ENCODE measurements around the gene TSPAN17.

TSPAN17 gene

DNA sequence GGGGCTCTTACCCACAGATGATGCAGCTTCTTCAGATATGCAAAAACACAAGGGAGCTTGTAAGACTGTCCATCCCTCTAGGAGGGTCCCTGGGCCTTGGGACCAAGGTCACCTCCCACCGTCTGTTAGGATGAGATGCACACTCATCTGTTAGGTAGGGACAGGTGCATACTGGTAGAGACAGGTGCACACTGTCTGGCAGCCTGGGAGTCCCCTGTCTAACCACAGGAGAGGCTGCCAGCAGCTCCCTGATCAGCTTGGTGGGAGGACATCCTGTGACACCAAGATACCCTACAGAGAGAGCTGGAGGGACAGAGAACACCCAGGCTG is 13.2 kb downstream of the TSPAN17 start:
- DNase-seq (ENCODE audit: low read depth): no peak

DNA sequence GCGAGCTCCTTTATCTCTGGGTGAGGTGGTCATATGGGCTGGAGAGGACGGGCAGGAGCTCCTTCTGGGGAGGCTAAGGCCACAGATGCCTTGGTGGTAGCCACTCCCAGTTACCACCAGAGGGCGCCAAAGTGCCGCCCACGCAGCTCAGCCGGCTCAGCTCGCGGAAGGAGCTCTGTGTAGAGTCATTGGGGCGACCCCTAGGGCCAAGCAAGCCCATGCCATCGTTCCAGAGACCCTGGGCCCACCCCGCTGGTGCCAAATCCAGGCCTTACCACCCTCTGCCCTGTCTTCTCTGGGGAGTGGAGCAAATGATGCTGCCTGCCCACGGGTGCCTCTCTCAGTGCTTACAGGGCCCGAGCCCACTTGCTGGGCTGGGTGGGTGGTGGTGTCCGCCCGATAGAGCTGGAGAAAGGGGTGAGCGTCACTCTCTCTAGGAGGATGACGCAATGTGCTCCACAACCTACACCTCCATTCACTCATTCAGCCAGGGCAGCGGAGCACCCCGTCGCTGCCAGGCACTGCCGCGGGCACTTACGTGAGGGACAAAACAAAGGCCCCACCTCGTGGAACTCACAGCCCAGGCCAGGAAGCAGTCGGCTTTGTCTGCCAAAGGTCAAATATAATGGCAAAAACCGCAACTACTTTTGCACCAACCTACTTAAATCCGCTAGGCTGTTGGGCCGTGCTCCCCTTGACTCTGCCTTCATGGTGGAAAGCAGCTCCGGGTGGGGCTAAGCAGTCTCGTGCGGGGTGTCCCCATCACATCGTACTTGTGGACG is 13.8 kb downstream of the TSPAN17 start:
- no peak for DNase-seq (ENCODE audit: low read depth)

DNA sequence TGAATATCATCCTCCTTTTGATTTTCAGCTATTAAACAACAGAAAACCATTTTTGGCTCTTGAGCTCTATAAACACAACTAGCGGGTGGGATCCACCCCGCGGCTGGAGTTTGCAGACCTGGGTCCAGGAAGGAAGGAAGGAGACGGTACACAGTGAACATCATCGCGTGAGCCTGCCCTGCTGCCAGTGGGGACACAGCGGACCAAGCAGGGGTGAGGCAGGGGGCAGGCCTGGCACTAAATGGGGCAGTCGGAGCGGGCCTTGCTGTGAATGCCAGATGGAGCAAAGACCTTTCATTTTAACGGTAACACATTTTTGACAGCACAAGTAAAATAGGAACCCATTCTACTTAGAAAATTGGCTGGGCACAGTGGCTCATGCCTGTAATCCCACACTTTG is 14.4 kb downstream of the TSPAN17 start:
- no peak for DNase-seq (ENCODE audit: low read depth)

DNA sequence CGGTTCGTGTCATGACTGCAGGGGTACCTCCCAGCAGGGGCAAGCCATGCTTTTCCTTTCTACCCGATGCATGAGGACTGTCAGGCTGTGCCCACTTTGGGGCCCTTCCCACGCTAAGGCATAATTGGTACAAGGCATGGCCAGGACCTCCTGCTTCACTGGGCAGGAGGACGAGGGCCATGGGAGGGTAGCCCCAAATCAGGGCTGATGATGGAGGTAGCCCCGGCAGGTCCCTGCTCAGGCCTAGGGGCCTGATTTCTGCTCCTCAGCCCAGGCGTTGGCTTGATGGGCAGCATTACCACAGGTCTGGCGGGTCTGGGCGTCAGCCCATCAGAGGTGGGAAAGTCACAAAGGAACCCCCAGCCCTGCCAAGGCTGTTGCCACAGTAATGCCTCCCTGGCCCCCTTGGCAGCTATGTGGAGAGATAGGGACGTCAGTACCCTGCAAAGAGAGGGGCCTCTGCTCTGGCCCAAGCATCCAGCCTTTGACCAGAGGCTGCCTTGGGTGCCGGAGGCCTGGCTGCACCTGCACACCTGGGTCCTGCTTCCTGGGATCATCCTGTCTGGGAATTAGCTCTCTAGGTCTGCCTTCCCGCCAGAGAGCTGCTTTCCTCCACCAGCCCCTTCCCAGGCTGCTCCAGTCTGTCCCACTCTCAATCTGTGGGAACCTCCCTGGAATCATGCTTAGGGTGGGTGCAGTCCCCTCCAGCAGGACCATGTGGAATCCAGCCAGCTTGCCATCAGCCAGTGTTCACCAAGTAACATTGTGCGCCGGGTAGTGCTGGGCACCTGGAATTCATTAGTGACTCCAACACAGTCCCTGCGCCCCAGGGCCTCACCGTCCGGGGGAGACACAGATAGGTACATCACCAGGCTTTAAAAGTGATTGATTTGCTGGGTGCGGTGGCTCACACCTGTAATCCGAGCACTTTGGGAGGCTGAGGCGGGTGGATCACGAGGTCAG is 15.4 kb downstream of the TSPAN17 start:
- no peak for DNase-seq (ENCODE audit: low read depth)

DNA sequence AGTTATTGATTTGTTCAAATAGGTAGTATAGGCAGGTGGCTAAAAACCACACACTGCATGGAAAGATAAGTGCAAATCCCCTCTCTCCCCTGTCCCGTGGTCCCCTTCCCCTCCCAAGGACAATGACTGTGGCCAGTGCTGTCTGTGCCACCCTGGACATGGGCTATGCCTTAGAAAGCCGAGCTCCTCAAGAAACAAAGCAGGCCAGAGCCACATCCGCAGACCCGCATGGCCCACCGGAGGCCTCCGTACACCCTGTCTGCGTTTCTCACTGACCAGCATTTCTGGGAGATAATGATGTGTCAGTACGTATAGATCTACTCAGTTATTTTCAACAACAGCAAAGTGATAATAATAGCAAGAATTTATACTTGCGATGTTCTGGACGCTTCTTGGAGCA is 16.3 kb downstream of the TSPAN17 start:
- DNase-seq (ENCODE audit: low read depth): no peak

DNA sequence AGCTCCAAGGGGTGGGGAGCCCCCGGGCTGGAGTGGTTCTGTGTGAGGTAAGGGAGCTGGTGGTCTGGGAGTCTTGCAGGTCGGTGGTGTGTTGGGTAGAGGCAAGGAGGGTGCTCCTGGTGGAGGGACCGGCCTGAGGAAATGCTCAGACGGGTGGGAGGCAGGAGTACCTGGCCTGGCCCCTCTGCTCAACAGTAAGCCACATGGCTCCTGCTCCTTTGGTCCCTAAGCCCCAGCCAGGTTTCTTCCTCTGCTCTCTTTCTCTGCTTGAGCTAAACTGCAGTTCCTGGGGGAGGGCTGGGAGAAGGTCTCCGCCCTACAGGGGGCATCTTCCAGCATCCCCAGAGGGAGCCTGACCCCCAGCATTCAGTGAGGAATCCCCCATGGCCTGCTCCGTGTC is 17.2 kb downstream of the TSPAN17 start:
- no peak for DNase-seq (ENCODE audit: low read depth)

DNA sequence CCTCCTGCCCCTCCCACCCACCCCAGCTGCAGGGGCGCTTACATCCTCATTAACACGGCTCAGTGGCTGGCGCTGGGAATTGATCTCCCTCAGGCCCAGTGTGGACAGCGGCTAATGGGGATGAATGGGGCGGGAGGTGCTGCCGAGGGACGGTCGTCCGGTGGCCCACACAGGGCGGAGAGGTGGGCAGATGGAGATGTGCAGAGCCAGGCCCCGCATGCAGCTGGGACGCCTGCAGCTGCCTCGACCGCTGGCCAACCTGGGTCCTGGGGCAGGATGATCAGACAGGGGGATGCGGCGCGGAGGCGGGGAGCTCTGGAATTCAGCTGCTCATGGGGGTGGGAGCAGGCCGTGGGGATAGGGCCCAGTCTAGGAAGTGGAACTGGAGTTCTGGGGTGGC is 17.6 kb downstream of the TSPAN17 start:
- no peak for DNase-seq (ENCODE audit: low read depth)

DNA sequence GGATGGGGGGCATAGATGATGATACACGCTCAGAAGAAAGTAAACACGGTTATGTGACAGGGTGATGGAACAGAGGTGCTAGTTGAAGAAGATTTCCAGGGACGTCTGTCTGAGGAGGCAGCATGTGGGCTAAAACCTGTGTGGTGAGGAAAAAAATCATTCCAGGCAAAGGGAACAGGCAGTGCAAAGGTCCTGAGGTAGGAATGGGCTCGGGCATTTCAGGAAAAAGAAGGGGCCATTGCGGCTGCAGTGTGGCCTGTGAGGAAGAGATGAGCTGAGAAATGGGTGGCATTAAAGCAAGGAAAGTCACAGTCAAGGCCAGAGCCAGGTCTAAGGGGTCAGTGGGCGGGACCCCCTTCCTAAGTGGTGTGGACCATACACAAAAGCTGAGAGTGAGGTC is 18.2 kb downstream of the TSPAN17 start:
- no peak for DNase-seq (ENCODE audit: low read depth)

DNA sequence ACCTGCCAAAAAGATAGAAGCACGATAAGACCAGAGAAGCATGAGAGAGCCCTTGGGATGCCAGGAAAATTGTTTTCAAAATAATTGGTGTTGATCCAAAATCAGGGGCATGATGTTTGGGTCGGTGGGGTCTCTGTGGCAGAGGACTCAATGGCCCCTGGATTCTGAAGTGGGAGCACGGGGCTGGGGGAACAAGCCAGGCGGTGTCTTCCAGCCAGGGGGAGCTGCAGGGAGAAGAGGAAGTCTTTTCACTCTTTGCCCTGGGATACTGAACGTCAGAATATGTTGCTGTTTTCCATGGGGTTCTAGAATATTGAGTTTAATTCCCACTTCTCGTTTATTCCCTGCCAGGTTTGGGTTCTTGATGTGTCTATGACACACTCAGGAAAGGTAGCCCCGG is 20.4 kb downstream of the TSPAN17 start:
- no peak for DNase-seq (ENCODE audit: low read depth)

DNA sequence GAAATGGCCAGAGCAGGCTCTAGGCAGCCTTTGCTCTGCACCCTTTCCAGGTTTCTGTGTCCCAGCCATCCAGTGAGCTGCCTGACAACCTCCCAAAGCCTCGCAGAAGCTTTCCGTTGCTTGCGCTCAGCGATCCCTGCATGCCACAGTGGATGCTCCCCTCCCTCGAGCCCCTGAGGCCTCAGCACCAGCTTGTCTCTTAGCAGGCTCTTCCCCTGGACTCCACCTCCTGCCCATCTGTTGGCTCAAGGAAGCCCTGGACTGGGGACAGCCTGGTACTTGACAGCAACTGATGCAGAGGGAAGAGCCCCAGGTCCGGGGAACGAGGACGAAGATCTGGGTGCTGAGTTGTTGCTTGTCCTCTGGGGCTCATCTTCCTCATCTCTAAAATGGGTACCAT is 23.2 kb downstream of the TSPAN17 start:
- no peak for DNase-seq (ENCODE audit: low read depth)

DNA sequence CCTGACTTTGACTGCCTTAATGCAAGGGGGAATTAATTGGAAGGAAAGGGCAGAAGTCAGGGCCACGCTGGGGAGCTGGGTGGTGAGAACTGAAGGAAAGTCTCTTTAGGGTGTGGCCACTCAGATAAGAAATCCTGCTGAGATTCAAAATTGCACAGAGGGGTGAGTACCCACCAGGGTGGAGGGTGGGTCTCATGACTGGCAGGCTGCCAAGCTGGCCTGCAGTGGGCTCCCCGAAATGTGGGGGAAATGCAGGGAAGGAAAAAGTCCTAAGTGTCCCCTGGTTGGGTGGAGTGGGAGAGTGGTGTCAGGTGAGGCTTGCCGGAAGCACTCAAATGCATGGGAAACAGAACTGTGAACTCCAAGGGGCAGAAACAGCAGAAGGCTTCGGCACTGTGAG is 24.1 kb downstream of the TSPAN17 start:
- no peak for DNase-seq (ENCODE audit: low read depth)

DNA sequence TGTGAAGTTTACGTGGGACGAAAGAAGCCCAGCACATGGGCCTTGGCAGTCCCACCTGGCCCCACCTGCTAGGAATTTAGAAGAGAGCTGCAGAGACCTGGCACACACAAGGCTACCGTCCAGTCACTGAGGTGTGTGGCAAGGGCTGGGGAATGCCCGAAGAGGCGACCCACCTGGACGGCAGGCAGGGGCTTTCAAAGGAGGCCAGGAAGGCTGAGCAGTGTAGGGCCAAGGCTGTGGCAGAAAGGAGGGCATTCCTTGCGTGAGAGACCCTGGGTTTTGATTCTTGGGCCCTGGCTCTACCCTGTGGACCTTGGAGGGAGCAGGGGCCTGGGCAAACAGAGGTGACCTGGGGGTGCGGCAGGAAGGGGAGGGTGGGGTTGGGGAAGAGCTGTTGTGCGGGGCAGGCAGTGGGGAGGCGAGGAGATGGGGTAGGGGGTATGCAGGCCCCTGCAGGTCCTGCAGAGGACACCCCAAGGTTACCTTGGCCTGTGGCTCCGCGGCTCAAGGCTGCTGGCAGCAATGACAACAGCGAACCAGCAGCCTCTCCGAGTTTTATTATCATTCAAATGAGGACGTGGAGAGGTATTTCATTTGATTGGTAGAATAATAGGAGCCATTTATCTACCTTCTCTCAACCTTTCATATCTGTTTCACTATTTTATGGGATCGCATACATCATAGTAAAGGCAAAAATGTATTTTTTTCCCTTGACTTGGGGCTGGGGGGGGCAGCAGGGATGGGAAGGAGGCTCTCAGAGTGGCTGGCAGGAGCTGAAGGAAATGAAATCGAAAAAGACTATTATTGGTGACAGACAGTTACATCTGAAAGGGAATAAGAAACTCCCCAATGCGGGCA is 24.8 kb downstream of the TSPAN17 start:
- DNase-seq (ENCODE audit: low read depth): no peak

DNA sequence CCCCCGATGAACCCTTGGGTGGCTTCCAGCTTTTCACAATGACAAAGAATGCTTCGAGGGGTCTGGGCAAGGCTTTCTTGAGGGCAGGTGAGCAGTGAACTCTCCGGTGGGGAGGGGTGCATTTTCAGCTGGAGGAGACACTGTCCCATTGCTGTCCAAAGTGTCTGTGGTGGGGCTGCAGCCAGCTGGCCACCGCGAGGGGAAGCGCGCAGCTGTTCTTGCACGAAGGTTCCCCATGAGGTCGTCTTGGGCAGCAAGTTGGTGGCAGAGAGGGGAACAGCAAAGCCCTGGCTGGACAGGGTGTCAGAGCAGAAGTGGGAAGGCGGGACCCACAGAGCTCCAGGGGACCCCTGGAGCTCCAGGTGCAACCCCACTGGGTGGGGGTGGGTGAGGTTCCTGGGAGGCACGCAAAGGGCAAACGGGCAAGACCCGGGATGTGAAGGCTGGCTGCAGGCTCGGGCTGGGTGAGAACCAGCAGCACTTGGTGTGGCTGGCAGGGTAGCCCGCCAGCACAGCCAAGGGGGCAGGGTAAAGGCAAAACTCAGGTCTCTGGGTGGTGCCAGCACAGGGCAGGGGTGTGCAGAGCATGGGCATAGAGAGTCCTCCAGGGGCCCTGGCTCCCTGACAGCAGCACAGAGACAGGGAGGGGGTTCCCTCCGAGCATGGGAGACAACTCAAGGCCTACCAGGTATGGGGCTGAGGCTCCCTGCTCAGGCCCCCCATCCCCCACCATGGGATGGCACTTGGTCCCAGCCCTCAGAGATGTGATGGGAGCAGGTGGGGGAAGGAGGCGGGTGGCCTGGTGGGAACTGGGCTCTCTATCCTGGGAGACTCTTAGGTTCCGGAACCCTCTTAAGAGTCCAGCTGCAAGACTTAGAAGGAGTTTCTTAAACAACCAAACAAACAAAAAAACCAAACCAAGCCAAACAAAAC is 26.6 kb downstream of the TSPAN17 start:
- DNase-seq (ENCODE audit: low read depth): no peak

DNA sequence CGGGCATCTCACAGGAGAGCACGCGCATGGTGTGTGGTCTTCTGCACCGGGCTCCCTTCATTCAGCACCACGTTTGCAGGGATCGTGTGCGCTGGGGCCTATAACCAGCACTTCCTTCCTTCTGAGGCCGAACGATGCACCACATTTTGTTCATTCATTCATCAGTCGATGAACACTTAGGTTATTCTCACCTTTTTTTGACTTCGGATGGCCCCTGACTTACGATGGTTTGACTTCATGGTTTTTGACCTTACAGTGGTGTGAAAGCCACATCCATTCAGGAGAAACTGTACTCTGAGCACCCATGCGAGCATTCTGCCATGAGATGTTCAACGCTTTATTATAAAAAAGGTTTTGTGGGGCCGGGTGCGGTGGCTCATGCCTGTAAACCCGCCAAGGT is 27.5 kb downstream of the TSPAN17 start:
- no peak for DNase-seq (ENCODE audit: low read depth)

DNA sequence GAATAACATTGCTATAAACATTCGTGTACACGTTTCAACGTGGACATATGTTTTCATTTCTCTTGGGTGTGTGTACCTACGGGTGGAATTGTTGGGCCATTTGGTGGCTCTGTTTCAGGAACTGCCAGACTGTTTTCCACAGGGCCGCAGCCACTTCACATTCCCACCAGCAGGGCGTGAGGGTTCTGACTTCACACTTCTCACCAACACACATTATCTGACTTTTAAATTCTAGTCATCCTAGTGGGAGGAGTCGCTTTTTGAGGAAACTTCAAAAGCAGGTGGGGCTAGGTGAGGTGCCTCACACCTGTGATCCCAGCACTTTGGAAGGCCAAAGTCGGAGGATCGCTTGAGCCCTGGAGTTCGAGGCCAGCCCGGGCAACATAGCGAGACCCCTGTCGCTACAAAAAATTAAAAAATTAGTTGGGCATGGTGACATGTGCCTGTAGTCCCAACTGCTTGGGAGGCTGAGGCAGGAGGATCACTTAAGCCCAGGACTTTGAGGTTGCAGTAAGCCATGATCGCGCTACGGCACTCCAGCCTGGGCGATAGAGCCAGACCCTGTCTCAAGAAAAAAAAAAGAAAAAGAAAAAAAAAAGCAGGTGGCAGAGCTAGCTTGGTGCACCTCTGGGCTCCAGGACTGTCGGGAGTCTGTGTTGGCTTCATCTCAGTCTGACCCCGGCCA is 28.5 kb downstream of the TSPAN17 start:
- no peak for DNase-seq (ENCODE audit: low read depth)

DNA sequence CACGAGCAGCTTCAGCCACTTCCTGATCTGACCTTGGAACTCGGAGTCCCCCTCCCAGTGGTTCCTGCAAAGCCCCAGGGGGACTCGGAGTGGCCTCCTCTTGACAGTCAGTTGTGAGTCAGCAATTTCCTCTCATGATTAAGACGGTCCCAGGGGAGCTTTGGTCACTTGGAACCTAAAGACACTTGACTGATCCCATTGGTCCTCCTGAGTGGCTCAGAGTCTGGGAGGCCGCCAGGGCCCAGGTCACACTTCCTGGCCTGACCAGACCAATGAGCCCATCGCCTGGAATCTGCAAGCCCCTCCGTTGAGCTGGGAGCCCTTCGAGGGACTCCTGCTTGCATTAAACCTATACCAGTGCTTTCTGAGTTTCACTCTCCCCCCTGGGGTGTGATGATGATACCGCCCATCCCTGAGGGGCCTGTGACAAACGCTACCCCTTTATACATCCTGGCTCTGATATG is 29.1 kb downstream of the TSPAN17 start:
- peak; percentile 34 for DNase-seq (ENCODE audit: low read depth)

DNA sequence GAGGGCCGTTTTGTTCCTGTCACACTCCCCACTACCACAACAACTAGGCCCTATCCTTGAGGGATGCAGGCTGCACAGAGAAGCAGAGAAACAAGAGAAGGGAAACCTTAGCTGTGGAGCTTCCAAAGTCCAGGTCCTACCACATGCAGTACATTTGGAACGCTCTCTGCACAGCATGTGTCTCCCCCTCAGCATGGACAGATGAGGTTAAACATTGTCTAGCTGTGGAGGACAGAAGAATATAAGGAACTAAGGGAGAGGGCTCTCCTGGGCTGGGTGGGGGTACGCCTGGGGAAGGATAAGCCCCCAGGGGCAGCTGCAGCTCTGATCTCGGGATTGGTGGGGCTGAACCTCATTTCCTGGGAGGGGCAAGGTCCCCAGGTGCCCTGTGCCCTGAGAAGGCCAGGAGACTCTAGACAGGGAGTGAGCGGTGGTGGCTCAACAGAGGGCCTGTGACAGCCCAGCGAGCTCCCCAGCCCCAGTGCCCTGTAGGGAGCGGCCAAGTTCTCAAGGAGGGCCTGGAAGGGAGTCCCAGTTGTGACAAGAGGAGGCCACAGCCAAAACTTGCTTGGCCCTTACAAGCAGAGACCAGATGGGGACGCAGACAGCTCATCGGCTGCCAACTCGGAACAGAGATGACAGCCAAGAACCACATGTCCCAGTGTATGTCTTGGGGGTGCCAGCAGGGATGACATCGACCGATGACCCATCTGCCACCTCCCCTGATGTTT is 30.1 kb downstream of the TSPAN17 start:
- no peak for DNase-seq (ENCODE audit: low read depth)

DNA sequence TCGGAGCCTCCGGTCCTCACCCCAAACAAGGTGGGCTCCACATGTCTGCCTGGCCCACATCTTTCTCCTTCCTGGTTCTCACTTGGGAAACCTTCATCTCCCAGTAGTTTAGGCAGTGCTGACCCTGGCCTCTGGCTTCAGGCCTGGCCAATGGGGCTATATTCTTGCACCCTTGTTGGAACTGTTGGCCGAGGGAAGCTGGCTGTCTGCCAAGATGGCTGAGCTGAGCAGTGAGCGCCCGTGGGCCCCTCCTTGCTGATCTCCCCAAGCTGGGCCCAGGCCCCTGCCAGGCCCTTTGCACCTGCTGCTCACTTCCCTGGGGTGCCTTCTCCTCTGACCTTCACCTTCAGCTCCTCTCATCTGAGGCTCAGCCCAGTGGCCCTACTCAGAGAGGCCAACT is 31.3 kb downstream of the TSPAN17 start:
- no peak for DNase-seq (ENCODE audit: low read depth)

DNA sequence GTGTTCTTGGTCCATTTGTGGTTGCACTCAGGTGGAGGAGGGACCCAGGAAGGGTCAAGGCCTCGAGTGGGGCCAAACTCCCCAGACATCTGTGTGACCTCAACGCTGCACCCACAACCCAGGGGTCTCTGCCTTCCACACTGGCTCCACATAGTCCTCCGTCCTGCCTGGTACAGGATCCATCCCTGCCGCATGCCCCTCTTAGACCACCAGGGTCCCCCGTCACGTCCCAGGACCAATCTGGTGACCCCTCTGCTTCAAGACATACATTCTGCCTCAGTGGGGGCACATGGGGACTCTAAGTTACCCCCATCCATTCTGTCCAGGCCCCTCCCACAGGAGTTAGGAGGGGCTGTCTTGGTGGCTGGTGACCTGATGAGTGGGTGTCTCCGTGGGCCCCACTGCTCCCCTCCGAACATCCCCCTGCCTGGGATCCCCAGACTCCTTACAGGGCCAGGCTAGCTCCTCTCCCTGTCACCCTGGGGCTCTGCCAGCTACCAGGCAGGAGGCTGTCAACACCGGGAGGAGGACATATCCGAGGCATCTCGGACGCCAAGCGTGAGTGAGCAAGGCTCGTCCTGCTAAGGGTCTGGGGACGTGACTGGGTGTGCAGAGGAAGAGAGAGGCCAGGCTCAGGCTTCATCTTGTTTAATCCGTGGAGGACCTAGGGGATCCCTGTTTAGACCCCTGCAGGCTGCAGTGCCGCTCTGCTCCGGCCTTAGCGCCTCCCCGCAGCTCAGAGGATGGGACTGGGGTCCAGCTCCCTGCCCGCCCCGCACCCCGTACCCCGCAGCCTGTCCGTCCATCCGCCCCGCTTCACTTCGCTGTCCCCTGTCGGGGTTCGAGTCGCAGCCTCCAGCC is 32.3 kb downstream of the TSPAN17 start:
- no peak for DNase-seq (ENCODE audit: low read depth)
